GM12892 (cell line): ENCODE results near the gene BTBD17.

ENCODE experiments used
- POLR2A ChIP-seq: IDR thresholded peaks from 2 replicates; pipeline ENCODE4 v1.6.1; 2011; ENCODE audit warnings: low read depth, low read length, control low read depth
- POLR2AphosphoS5 ChIP-seq: IDR thresholded peaks from 2 replicates; pipeline ENCODE4 v1.6.1; 2011; ENCODE audit warnings: low read depth, low read length, control low read depth

DNA sequence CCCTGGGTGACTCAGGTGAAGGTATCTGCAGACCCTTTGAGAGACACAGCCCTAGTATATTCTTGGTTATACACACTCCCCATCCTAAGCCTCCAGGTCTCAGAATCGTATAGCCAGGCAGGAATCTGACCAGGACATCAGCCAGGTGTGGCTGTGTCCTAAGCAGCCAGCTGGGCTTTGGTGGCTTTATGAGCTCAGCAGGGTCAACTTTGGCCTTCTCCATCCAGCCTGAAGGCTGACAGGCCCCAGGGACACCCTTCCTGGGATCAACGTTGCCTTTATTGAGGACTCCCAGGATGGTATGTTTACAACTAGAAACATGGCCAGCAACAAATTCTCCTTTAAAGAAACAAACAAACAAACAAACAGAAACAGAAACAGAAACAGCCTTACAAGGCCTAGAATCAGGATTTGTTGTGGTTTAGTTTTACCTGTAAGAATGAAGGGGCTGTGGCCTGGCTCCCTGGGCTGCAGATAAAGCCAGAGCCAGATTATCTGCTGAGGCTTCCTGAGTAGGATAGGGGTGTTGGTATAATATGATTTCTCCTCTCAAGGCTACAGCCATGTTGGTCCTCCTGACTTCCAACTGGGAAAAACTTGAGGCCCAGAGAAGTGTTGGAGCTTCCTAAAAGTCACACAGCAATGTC lies 27.2 kb downstream of the BTBD17 start:
- TF ChIP-seq POLR2AphosphoS5: no peak
- TF ChIP-seq POLR2A: no peak
